ENCODE results near the gene IL22RA2. TPM values are rescaled to one million over a fixed set of nuclear protein-coding genes. Genes with fewer than 3 reads are reported as not detected.

The IL22RA2 gene
- total and polyA plus RNA-seq, 2 of the 13 experiments (the other 11 are each of a cell fraction or from before 2014, with no cell fraction given) = not detected

- TF ChIP-seq STAT5B (CRISPR knock-in tag; IDR thresholded peaks at IDR 0.05) (no peak), JARID2 (CRISPR knock-in tag; IDR thresholded peaks at IDR 0.05; ENCODE audit: insufficient replicate concordance) (no peak), BCL6 (CRISPR knock-in tag; IDR thresholded peaks at IDR 0.05) (peak; percentile 81), SP2 (CRISPR knock-in tag; IDR thresholded peaks at IDR 0.05) (peak; percentile 82), ISX (CRISPR knock-in tag; conservative IDR thresholded peaks at IDR 0.05) (peak; percentile 91; the same call in 1 of the 2 replicates), ZNF580 (CRISPR knock-in tag; IDR thresholded peaks at IDR 0.05; ENCODE audit: borderline replicate concordance, low read depth) (peak; percentile 98), RFXAP (CRISPR knock-in tag; IDR thresholded peaks at IDR 0.05; ENCODE audit: borderline replicate concordance) (peak; percentile 80; the same call in 1 of the 2 replicates), ZNF484 (CRISPR knock-in tag; IDR thresholded peaks at IDR 0.05; ENCODE audit: borderline replicate concordance, low read depth) (no peak), THRA (CRISPR knock-in tag; IDR thresholded peaks at IDR 0.05; ENCODE audit: borderline replicate concordance) (peak; percentile 80)
- TF ChIP-seq, protein P1, sequence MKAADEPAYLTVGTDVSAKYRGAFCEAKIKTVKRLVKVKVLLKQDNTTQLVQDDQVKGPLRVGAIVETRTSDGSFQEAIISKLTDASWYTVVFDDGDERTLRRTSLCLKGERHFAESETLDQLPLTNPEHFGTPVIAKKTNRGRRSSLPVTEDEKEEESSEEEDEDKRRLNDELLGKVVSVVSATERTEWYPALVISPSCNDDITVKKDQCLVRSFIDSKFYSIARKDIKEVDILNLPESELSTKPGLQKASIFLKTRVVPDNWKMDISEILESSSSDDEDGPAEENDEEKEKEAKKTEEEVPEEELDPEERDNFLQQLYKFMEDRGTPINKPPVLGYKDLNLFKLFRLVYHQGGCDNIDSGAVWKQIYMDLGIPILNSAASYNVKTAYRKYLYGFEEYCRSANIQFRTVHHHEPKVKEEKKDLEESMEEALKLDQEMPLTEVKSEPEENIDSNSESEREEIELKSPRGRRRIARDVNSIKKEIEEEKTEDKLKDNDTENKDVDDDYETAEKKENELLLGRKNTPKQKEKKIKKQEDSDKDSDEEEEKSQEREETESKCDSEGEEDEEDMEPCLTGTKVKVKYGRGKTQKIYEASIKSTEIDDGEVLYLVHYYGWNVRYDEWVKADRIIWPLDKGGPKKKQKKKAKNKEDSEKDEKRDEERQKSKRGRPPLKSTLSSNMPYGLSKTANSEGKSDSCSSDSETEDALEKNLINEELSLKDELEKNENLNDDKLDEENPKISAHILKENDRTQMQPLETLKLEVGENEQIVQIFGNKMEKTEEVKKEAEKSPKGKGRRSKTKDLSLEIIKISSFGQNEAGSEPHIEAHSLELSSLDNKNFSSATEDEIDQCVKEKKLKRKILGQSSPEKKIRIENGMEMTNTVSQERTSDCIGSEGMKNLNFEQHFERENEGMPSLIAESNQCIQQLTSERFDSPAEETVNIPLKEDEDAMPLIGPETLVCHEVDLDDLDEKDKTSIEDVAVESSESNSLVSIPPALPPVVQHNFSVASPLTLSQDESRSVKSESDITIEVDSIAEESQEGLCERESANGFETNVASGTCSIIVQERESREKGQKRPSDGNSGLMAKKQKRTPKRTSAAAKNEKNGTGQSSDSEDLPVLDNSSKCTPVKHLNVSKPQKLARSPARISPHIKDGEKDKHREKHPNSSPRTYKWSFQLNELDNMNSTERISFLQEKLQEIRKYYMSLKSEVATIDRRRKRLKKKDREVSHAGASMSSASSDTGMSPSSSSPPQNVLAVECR (CRISPR knock-in tag; IDR thresholded peaks at IDR 0.05; ENCODE audit: borderline replicate concordance) = peak; percentile 95
- TF ChIP-seq, protein P2, sequence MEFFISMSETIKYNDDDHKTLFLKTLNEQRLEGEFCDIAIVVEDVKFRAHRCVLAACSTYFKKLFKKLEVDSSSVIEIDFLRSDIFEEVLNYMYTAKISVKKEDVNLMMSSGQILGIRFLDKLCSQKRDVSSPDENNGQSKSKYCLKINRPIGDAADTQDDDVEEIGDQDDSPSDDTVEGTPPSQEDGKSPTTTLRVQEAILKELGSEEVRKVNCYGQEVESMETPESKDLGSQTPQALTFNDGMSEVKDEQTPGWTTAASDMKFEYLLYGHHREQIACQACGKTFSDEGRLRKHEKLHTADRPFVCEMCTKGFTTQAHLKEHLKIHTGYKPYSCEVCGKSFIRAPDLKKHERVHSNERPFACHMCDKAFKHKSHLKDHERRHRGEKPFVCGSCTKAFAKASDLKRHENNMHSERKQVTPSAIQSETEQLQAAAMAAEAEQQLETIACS (CRISPR knock-in tag; IDR thresholded peaks at IDR 0.05) = peak; percentile 32; the same call in 1 of the 2 replicates
- TF ChIP-seq, protein P3, sequence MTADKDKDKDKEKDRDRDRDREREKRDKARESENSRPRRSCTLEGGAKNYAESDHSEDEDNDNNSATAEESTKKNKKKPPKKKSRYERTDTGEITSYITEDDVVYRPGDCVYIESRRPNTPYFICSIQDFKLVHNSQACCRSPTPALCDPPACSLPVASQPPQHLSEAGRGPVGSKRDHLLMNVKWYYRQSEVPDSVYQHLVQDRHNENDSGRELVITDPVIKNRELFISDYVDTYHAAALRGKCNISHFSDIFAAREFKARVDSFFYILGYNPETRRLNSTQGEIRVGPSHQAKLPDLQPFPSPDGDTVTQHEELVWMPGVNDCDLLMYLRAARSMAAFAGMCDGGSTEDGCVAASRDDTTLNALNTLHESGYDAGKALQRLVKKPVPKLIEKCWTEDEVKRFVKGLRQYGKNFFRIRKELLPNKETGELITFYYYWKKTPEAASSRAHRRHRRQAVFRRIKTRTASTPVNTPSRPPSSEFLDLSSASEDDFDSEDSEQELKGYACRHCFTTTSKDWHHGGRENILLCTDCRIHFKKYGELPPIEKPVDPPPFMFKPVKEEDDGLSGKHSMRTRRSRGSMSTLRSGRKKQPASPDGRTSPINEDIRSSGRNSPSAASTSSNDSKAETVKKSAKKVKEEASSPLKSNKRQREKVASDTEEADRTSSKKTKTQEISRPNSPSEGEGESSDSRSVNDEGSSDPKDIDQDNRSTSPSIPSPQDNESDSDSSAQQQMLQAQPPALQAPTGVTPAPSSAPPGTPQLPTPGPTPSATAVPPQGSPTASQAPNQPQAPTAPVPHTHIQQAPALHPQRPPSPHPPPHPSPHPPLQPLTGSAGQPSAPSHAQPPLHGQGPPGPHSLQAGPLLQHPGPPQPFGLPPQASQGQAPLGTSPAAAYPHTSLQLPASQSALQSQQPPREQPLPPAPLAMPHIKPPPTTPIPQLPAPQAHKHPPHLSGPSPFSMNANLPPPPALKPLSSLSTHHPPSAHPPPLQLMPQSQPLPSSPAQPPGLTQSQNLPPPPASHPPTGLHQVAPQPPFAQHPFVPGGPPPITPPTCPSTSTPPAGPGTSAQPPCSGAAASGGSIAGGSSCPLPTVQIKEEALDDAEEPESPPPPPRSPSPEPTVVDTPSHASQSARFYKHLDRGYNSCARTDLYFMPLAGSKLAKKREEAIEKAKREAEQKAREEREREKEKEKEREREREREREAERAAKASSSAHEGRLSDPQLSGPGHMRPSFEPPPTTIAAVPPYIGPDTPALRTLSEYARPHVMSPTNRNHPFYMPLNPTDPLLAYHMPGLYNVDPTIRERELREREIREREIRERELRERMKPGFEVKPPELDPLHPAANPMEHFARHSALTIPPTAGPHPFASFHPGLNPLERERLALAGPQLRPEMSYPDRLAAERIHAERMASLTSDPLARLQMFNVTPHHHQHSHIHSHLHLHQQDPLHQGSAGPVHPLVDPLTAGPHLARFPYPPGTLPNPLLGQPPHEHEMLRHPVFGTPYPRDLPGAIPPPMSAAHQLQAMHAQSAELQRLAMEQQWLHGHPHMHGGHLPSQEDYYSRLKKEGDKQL (CRISPR knock-in tag; IDR thresholded peaks at IDR 0.05; ENCODE audit: low read depth) = no peak
- TF ChIP-seq, protein P4, sequence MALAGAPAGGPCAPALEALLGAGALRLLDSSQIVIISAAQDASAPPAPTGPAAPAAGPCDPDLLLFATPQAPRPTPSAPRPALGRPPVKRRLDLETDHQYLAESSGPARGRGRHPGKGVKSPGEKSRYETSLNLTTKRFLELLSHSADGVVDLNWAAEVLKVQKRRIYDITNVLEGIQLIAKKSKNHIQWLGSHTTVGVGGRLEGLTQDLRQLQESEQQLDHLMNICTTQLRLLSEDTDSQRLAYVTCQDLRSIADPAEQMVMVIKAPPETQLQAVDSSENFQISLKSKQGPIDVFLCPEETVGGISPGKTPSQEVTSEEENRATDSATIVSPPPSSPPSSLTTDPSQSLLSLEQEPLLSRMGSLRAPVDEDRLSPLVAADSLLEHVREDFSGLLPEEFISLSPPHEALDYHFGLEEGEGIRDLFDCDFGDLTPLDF (CRISPR knock-in tag; IDR thresholded peaks at IDR 0.05) = no peak; the same call in 1 of the 2 replicates
These were observed 45.6 kb upstream of the IL22RA2 start, which contains the start of gene IFNGR1 (continued) for GRCh38 chr6:137218917-137219663.

Data from HepG2 (cell line).